ENCODE measurements around the gene CLCA1. TPM values are rescaled to one million over a fixed set of nuclear protein-coding genes. Genes with fewer than 3 reads are reported as not detected.

The CLCA1 gene
- total RNA-seq, 4 donors from 2014 or later: not detected

DNA sequence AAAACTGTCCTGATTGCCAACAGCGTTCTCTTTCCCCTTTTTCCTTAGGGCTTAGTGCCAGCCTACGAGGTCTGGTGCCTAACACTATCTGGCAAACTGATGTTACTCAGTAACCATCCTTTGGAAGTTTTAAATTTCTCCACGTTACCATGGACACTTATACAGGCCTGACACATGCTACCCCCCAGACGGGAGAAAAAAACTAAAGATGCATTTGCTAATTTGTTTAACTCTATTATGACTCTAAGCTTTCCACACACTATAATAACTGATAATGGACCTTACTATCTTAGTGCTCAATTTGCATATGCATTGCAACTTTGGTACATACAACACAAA lies 36.8 kb downstream of the CLCA1 start:
- no peak overlapping the region for H3K4me3 ChIP-seq (ENCODE audit: low read depth, poor library complexity, severe bottlenecking)
- TF ChIP-seq, protein P1, sequence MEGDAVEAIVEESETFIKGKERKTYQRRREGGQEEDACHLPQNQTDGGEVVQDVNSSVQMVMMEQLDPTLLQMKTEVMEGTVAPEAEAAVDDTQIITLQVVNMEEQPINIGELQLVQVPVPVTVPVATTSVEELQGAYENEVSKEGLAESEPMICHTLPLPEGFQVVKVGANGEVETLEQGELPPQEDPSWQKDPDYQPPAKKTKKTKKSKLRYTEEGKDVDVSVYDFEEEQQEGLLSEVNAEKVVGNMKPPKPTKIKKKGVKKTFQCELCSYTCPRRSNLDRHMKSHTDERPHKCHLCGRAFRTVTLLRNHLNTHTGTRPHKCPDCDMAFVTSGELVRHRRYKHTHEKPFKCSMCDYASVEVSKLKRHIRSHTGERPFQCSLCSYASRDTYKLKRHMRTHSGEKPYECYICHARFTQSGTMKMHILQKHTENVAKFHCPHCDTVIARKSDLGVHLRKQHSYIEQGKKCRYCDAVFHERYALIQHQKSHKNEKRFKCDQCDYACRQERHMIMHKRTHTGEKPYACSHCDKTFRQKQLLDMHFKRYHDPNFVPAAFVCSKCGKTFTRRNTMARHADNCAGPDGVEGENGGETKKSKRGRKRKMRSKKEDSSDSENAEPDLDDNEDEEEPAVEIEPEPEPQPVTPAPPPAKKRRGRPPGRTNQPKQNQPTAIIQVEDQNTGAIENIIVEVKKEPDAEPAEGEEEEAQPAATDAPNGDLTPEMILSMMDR (IDR thresholded peaks at IDR 0.05): no peak
- TF ChIP-seq POLR2A (IDR thresholded peaks at IDR 0.05): no peak
- WGBS, 2 donors: 27% methylated on average over 4 of the region's 4 CpGs
- intact Hi-C loops (cut with DNase I; ENCODE audit: low total_unique reads): no loop called here
- no peak for DNase-seq (ENCODE audit: low spot score in 2 of 2)

DNA sequence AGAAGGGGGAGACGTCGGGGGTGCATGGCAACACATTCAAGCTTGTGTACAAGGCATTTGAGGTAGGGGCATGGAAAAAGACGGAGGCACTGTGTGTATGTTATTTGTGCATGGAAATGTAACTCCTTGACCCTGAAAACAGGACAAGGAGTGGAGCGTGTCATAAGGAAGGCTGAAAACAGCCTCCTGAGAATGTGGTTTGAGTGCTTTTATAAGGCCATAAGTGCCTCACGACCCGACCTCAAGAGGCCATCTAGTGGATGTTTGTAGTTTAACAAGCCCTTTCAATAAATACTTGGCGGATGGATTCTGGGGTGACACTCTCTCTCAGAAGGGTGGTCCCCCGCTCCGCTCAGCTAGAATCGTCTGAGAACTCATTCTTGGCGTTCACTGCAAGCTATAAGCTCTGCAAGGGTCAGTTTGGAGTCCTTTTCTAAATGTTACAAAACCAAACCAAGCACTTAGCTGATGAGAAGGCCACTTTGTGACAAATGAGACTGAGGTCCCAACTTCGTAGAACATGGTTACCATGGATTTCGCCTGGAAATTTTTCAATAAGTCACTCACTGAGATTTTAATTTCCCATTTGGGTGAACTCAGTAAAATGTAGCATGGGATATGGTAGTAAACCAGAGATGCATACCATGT lies 39.3 kb downstream of the CLCA1 start:
- H3K4me3 ChIP-seq (ENCODE audit: low read depth, poor library complexity, severe bottlenecking): no peak overlapping the region
- TF ChIP-seq POLR2A (IDR thresholded peaks at IDR 0.05): no peak
- TF ChIP-seq, protein P1 (IDR thresholded peaks at IDR 0.05): no peak
- no peak for DNase-seq (ENCODE audit: low spot score in 2 of 2)
- 60 to 65% methylated on average over 13 of the region's 13 CpGs for WGBS, 2 donors
- intact Hi-C loops (cut with DNase I; ENCODE audit: low total_unique reads): no loop called here

DNA sequence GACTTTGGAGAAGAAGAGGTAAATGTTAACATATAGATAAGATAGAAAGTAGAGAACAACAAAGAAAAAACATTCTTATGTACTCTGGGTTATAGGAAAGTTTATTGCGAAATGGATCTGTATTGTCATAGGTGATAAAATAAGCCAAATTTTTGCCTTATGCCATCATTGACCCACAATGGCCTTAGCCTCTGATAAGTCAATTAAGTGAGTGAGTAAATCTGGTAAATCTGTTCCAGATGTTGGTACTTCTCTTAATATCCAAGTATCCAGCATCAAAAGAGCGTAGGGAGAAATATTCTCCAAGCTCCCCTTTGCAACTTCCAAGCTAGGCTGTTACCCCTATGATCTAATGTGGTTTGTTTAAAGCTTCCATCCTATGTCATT lies 39.8 kb downstream of the CLCA1 start:
- H3K4me3 ChIP-seq (ENCODE audit: low read depth, poor library complexity, severe bottlenecking): no peak overlapping the region
- no peak for DNase-seq (ENCODE audit: low spot score in 2 of 2)
- intact Hi-C loops (cut with DNase I; ENCODE audit: low total_unique reads): no loop called here

DNA sequence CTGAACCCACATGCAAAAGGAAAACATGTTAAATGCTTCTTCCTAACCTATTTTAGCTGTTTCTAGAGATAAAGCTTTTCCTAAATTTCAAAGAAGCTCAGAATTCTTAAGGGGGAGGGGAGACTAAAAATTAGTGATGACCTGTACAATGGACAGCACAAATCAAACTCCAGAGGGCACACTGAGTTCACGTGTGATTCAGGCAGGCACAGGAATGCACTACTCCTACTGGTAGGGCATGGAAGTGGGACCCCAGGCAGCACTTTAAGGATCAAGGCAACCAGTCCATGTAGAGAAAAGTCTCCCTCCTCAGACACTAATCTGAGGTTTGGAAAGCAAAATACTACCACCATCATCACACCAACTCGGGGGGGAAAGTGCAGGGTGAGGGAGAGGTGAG lies 46.9 kb downstream of the CLCA1 start:
- DNase-seq (ENCODE audit: low spot score in 2 of 2): no peak
- WGBS, 2 donors: 66 to 74% methylated on average over 2 of the region's 2 CpGs
- TF ChIP-seq POLR2A (IDR thresholded peaks at IDR 0.05): no peak
- TF ChIP-seq, protein P1 (IDR thresholded peaks at IDR 0.05): no peak
- intact Hi-C loops (cut with DNase I; ENCODE audit: low total_unique reads): no loop called here
- H3K4me3 ChIP-seq (ENCODE audit: low read depth, poor library complexity, severe bottlenecking): no peak overlapping the region

More for the DNA sequence above, 39.8 kb downstream of the CLCA1 start:
- TF ChIP-seq, protein P1 (IDR thresholded peaks at IDR 0.05): no peak
- TF ChIP-seq POLR2A (IDR thresholded peaks at IDR 0.05): no peak
- 80 to 84% methylated on average over 2 of the region's 2 CpGs for WGBS, 2 donors

DNA sequence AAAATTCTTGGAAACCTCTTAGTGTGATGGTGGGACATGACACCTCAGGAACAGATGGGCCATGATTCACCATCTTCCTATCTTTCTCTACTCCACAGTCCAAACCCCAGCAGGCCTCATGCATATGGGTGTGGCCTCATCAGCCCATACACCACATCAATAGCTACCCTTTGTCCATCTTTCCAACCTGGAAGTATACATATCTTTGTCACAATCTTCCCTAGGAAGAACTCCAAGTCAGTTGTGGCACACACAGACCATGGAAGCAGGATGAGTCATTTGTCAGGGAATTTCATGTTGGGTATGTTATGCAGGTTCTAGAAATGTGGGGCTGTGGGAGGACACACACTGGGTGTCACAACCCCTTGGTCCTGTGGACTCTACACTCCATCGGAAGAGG lies 47.6 kb downstream of the CLCA1 start:
- TF ChIP-seq, protein P1 (IDR thresholded peaks at IDR 0.05): no peak
- no peak for TF ChIP-seq POLR2A (IDR thresholded peaks at IDR 0.05)
- 87 to 89% methylated on average over 1 of the region's 1 CpG for WGBS, 2 donors
- no peak for DNase-seq (ENCODE audit: low spot score in 2 of 2)
- H3K4me3 ChIP-seq (ENCODE audit: low read depth, poor library complexity, severe bottlenecking): no peak overlapping the region
- intact Hi-C loops (cut with DNase I; ENCODE audit: low total_unique reads): no loop called here

DNA sequence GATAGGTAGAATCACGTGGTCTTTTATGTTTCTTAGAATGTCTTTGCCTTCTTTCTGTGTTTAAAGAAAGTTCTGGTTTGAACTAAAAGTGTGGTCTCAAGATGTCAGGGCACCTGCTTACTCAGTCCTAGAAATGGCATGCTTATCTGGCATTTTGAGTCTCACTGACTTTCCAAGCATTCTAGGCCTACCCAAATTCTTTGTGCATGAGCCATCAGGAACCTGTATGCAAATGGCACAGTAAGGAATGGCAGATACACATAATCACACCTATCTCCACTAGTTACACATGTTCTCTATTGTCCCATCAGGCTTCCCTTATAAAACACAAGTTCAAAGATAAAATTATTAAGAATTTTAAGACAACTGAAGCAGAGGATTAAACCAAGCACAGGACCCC lies 48.6 kb downstream of the CLCA1 start:
- intact Hi-C loops (cut with DNase I; ENCODE audit: low total_unique reads): no loop called here

More for the DNA sequence above, 48.6 kb downstream of the CLCA1 start:
- WGBS, 2 donors: 63 to 75% methylated on average over 1 of the region's 1 CpG
- no peak for DNase-seq (ENCODE audit: low spot score in 2 of 2)
- no peak for TF ChIP-seq POLR2A (IDR thresholded peaks at IDR 0.05)
- TF ChIP-seq, protein P1 (IDR thresholded peaks at IDR 0.05): no peak
- no peak overlapping the region for H3K4me3 ChIP-seq (ENCODE audit: low read depth, poor library complexity, severe bottlenecking)

Measured in lower leg skin (tissue), 4 donors.